Muscle of leg (tissue), 11 donors: ENCODE data around the gene SIVA1. TPM values are rescaled to one million over a fixed set of nuclear protein-coding genes. Genes with fewer than 3 reads are reported as not detected.
"Not testable (repeated sequence)": the region's sequence is repeated elsewhere in the genome, so short reads cannot be mapped to it uniquely, and the experiment has no call there.

Source experiments
- DNase-seq: peaks from one replicate; pipeline ENCODE4 v3.0.0; 2013
- H3K27ac ChIP-seq: one replicate; pipeline ENCODE4 v1.5.1; 2013; ENCODE audit warnings: mild to moderate bottlenecking, low read length, control low read depth
- H3K27me3 ChIP-seq: one replicate; pipeline ENCODE4 v1.6.1; 2013; ENCODE audit warnings: low read length; ENCODE audit not compliant: control insufficient read depth, insufficient read depth
- H3K36me3 ChIP-seq: one replicate; pipeline ENCODE4 v1.6.1; 2013; ENCODE audit warnings: low read length; ENCODE audit not compliant: control insufficient read depth, insufficient read depth
- H3K4me1 ChIP-seq: one replicate; pipeline ENCODE4 v1.6.1; 2013; ENCODE audit warnings: low read length; ENCODE audit not compliant: control insufficient read depth, insufficient read depth
- H3K4me3 ChIP-seq: one replicate; pipeline ENCODE4 v1.5.1; 2013; ENCODE audit warnings: low read length, control low read depth
- H3K9me3 ChIP-seq: replicated peaks from 2 replicates; pipeline ENCODE4 v1.6.1; 2013; ENCODE audit warnings: low read depth, low read length; ENCODE audit not compliant: control insufficient read depth
- WGBS: methylation state at CpG from one replicate; pipeline ENCODE4 v1.1.5; 2013; ENCODE audit warnings: missing lambda C conversion rate; ENCODE audit not compliant: insufficient coverage; 5-methylcytosine and 5-hydroxymethylcytosine counted together
- polyA plus RNA-seq, 8 donors: library from polyadenylated mRNA; unstranded; fragments of 120-200 nt; gene quantifications; one replicate each; pipeline versions ENCODE4 v1.2.1 to v1.2.3, GENCODE V29; 2013; ENCODE audit warnings: inconsistent platforms in 1 of 8, low replicate concordance in 1 of 8; ENCODE audit not compliant: insufficient read length in 8 of 8, insufficient read depth in 1 of 8
- total RNA-seq: library from RNA; stranded (reverse); fragments of 120-200 nt; gene quantifications from one replicate; pipeline ENCODE4 v1.2.4, GENCODE V29; 2013

SIVA1 gene
- total and polyA plus RNA-seq, 9 donors = 66.1 to 110 (median 82.4) TPM

DNA sequence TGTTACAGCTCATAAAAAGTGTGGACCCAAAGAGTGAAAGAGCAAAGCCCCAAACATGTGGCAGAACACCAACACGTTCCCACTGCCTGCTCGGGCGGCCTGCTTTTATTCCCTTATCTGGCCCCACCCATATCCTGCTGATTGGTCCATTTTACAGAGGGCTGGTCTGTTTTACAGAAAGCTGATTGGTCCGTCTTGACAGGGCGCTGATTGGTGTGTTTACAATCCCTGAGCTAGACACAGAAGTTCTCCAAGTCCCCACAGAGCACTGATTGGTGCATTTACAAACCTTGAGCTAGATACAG is 2.2 kb upstream of the SIVA1 start:
- H3K4me3 ChIP-seq, DNase-seq, H3K27me3 ChIP-seq, H3K9me3 ChIP-seq, H3K27ac ChIP-seq: not testable (repeated sequence)
- Histone ChIP-seq H3K4me1 (peaks cover 57% of the 10 kb centered on the region), H3K36me3 (peaks cover 10% of the 10 kb centered on the region)
- 83% methylated on average over 3 of the region's 5 CpGs for WGBS

DNA sequence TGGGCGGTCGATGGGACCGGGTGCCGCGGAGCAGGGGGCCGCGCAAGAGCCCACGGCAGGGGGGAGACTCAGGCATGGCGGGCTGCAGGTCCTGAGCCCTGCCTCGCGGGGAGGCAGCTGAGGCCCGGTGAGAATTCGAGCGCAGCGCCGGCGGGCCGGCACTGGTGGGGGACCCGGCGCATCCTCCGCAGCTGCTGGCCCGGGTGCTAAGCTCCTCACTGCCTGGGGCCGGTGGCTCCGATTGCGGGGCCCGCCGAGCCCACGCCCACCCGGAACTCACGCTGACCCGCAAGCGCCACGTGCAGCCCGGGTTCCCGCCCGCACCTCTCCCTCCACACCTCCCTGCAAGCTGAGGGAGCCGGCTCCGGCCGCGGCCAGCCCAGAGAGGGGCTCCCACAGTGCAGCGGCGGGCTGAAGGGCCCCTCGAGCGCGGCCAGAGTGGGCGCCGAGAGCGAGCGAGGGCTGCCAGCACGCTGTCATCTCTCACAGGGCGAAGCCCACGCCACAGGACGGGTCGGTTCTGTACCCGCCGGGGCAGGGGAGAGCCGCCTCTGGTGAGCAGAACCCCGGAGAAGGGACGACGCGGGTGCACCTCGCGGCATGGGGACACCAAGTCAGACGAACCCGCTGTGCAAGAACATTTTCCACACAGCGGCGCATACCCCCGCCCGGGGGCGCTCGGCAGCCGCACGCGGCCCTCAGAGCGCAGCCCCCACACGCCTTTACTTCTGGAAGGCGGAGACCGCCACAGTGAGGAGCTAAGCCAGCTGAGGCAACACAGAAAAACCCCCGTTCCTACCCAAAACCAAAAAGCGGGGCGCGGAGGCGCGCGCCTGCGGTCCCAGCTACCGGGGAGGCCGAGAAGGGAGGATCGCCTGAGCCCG is 1.2 kb upstream of the SIVA1 start:
- peak; percentile 33 for DNase-seq

DNA sequence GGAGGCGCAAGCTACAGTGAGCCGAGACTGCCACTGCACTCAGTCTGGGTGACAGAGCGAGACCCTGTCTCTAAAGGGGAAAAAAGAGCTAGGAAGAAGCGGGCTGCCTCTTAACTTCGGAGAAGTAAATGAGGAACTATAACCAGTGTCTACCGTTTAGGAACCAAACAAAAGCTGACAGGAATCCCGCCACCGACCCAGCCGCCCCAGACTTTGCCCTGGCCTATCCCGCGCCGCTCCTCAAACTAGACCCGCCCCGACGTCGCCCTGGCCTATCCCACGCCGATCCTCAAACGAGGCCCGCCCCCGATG is 568 bp upstream of the SIVA1 start:
- H3K36me3 ChIP-seq = peaks cover 27% of the 10 kb centered on the region
- H3K27ac ChIP-seq = peak overlapping the region; percentile 94
- H3K4me1 ChIP-seq = peaks cover 55% of the 10 kb centered on the region
- no peaks in the 10 kb centered on the region for H3K9me3 ChIP-seq
- H3K27me3 ChIP-seq = no peaks in the 10 kb centered on the region
- H3K4me3 ChIP-seq = peak overlapping the region; percentile 94
- DNase-seq = no peak
- 5% methylated on average over 21 of the region's 21 CpGs for WGBS

More for the DNA sequence above, 1.2 kb upstream of the SIVA1 start:
- Histone ChIP-seq H3K27ac (peak overlapping the region; percentile 94), H3K4me1 (peaks cover 59% of the 10 kb centered on the region), H3K9me3 (no peaks in the 10 kb centered on the region), H3K27me3 (no peaks in the 10 kb centered on the region), H3K4me3 (peak overlapping the region; percentile 94), H3K36me3 (peaks cover 21% of the 10 kb centered on the region)
- WGBS = 88% methylated on average over 75 of the region's 90 CpGs

DNA sequence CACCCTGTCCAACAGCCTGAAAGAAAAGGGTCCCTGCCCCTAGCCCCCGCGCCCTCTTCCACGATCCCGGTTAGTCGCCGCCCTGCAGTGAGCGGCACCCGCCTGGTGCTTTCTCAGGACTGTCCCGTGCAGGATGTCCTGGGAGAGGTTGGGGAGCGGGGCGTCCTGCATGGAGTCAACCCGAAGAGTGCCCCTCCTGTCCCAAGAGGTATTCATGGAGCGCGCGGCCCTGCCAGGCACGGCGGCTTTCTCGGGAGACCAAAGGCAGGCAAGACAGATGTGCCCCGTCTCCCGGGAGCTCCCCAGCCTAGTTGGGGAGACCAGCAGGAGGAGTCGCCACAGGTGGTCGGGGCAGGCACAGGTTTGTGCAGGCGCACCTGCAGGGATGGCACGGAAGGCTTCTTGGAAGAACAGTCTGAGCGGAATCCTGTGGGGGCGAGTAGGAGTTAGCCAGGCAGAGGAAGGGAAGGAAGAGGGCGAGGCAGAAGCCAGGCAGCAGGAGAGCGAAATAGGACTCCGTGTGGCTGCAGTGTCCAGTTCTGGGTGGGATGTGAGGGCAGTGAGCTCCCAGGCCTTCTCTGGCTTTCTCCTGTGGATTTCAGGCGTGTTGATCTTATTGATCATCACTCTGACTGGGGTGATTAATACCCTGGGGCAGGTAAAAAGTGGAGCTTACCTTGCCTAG is 723 bp downstream of the SIVA1 start:
- WGBS = 1% methylated on average over 30 of the region's 30 CpGs
- H3K27me3 ChIP-seq = no peaks in the 10 kb centered on the region
- no peak for DNase-seq
- H3K4me3 ChIP-seq = peak overlapping the region; percentile 94
- H3K4me1 ChIP-seq = peaks cover 45% of the 10 kb centered on the region
- H3K9me3 ChIP-seq = no peaks in the 10 kb centered on the region
- H3K36me3 ChIP-seq = peaks cover 39% of the 10 kb centered on the region
- peak overlapping the region; percentile 76 for H3K27ac ChIP-seq

DNA sequence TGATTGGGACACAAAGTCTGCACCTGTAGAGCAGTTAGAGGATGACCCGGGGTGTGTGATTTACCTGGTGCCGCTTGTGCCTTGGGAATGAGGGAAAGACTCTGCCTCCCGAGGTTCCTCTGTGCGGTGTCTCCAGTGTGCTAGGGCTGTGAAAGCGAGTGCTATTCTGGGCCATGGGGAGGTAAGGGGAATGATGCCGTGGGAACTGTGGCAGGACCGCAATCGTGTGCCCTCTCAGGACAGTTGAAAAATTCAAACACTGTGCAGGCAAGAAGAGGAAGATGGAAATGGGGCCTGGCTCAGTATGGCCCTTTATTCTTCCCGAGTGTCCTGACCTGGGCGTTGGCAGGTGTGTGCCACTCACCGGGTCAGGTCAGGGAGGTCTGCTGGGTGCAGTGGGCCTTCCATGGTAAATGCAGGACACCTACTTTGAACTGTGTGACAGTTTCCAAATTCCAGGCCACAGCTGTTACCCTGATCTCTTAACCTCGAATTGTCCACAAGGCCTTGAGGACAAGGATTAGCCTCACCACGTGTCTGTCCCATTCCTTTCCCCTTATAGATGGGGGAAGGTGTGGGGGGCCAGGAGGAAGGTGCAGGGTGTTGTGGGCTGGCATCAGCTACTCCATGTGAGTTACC is 1.4 kb downstream of the SIVA1 start:
- DNase-seq = peak; percentile 35
- Histone ChIP-seq H3K36me3 (peaks cover 45% of the 10 kb centered on the region), H3K27me3 (no peaks in the 10 kb centered on the region), H3K4me3 (peak overlapping the region; percentile 94), H3K9me3 (no peaks in the 10 kb centered on the region), H3K27ac (peak overlapping the region; percentile 76), H3K4me1 (peaks cover 38% of the 10 kb centered on the region)
- 69% methylated on average over 11 of the region's 13 CpGs for WGBS

DNA sequence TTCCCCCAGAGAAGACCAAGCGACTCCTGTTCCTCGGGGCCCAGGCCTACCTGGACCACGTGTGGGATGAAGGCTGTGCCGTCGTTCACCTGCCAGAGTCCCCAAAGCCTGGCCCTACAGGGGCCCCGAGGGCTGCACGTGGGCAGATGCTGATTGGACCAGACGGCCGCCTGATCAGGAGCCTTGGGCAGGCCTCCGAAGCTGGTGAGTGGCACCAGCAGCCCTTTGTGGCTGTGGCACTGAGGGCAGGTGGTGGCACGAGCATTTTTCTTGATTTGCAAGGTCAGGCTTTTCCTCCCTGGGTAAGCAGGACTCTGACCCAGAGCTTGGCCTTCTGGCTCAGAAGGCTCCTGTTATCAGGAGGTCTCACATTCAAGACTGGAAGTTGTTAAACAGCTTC is 2.7 kb downstream of the SIVA1 start:
- WGBS = 92% methylated on average over 11 of the region's 11 CpGs
- no peaks in the 10 kb centered on the region for H3K27me3 ChIP-seq
- no peak overlapping the region for H3K4me3 ChIP-seq
- peaks cover 30% of the 10 kb centered on the region for H3K4me1 ChIP-seq
- no peak overlapping the region for H3K27ac ChIP-seq
- peaks cover 55% of the 10 kb centered on the region for H3K36me3 ChIP-seq
- no peak for DNase-seq
- no peaks in the 10 kb centered on the region for H3K9me3 ChIP-seq

DNA sequence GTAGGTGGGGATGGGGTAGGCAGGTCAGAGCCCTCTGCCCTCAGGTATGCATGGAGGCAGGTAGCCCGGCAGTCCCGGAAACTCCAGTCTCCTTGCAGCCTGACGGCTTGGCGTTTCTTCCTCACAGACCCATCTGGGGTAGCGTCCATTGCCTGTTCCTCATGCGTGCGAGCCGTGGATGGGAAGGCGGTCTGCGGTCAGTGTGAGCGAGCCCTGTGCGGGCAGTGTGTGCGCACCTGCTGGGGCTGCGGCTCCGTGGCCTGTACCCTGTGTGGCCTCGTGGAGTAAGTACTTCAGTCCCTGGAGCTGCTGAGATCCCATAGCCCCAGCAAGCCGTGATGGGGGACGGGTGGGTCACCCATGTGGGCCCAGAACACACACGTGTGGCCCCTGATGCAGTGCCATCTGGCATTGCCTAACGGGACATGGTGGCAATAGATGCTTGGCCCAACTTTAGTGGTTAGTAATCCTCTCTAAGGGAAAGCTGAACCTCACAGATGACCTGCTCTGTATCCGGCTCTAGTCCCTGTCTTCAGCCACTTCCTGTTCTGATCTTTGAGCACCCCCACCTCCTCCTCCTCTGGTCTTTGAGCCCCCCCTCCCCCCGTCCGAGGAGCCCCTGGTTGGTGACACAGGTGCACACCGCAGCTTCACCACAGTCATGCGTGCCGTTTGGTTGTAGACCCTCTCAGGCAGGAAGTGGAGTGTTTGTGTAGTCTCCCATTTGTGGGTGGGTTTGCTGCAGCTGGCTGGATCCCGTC is 3.7 kb downstream of the SIVA1 start:
- no peak overlapping the region for H3K27ac ChIP-seq
- H3K36me3 ChIP-seq = peaks cover 64% of the 10 kb centered on the region
- 81% methylated on average over 21 of the region's 27 CpGs for WGBS

DNA sequence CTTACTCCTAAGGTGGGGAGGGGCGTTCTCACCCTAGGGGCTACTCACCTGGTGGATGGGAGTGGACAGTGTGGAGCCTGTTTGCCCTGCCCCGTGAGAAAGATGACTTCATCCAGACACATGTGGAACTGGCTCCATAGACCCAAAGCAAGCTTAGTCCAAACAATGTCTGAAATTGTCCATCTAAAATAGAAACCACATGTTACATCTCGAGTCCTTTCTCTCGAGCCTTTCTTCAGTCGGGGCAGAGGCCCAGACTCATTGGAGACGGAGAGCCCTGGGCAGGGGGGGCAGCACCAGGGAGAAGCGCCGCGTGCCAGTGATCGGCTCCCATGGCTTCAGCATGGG is 4.3 kb downstream of the SIVA1 start:
- Histone ChIP-seq H3K4me3 (no peak overlapping the region), H3K4me1 (peaks cover 26% of the 10 kb centered on the region), H3K27me3 (no peaks in the 10 kb centered on the region), H3K27ac (no peak overlapping the region), H3K9me3 (no peaks in the 10 kb centered on the region), H3K36me3 (peaks cover 64% of the 10 kb centered on the region)
- no peak for DNase-seq
- 85% methylated on average over 8 of the region's 10 CpGs for WGBS

More for the DNA sequence above, 3.7 kb downstream of the SIVA1 start:
- DNase-seq = no peak
- Histone ChIP-seq H3K4me1 (peaks cover 30% of the 10 kb centered on the region), H3K9me3 (no peaks in the 10 kb centered on the region), H3K27me3 (no peaks in the 10 kb centered on the region), H3K4me3 (no peak overlapping the region)

DNA sequence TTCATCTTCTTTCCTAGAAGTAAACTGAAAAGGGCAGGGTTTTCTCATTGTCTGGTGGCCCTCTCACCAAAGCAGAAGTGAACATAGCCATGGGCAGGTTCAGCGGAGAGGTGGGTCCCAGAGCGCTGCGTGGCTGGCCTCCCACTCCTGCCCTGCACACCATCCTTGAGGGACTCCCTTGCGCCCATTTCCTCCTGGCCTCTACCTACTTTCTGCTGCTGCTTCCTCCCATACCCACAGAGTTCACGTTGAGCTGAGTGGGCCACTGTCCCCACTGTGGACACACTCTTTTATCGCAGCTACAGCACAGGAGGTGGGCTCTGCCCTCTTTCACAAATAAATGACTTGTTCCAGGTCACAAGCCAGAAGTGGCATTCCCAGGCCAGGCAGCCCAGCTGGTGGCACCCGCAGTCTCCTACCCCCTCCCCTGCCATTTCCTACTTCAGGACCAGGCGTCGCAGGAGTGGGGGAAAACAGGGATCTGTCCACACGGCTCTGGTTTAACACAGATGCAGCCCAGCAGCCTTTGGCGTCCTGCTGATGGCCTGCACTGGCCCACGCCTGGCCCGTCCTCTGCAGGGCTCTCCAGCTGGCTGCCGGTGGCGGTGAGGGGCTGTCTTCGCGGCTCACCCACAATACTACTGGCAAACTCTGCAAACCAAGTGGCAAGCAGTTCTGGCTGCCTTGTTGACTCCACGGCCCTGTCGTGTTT is 4.9 kb downstream of the SIVA1 start:
- Histone ChIP-seq H3K27me3 (no peaks in the 10 kb centered on the region), H3K4me3 (no peak overlapping the region), H3K27ac (no peak overlapping the region), H3K4me1 (peaks cover 24% of the 10 kb centered on the region), H3K9me3 (no peaks in the 10 kb centered on the region), H3K36me3 (peaks cover 64% of the 10 kb centered on the region)
- 88% methylated on average over 19 of the region's 19 CpGs for WGBS
- DNase-seq = no peak
